ENCODE data around the gene UNG.

The UNG gene

GRCh38 chr12:109157986-109158385, 60.6 kb downstream of the UNG start:
- no peak for DNase-seq

DNA sequence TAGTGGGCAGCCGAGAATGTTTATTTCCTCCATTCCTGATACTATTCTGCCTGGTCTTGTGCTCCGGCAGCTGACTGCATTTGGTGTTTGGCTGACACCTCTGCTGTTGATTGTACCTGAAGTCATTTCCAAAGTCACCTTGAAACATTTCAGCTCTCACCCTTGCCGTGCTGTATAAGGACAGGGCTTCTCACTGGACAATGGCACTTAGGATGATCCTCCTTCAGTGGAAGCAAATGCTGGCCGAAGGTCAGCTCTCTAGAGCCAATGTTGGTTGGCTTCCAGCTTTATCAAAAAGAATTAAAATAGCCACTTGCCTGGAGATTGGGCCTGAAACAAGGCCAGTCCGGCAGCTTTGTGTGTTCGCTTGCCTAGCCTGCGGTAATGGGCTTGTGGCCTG, 63.0 kb downstream of the UNG start:
- no peak for DNase-seq

Data from activated naive CD4-positive, alpha-beta T cell treated with Interleukin-2 at 50 U/mL for 16 hours (primary cell).